HG03432 (cell line): ENCODE data around the gene LYZL1.
A peak's percentile ranks its signal among the peaks of the same experiment; 100 is the strongest.
"Not testable (repeated sequence)": the region's sequence is repeated elsewhere in the genome, so short reads cannot be mapped to it uniquely, and the experiment has no call there.

Source experiments
- ATAC-seq: cut with Tn5 transposase; IDR thresholded peaks from one replicate; pipeline ENCODE4 v1.9.1; 2021; ENCODE audit warnings: mild to moderate bottlenecking, moderate library complexity; ENCODE audit not compliant: unreplicated experiment

The LYZL1 gene

DNA sequence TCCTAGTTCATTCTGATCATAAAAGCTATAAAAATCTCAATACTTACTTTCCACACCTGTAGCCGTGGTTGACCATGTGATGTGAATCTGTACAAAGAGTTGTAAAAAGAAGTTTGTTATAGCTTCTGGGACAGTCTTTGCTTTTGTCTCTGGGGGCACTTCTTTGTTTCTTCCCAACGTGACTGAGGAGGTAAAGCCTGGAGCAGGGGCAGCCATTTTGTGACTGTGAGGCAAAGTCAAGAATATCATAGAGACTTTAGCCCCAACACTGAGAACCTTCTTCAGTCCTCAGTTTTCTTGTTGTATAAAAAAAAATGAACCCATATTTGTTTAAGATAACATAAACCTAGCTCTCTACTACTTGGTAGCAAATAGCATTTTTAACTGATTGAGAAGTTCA lies 29.4 kb upstream of the LYZL1 start:
- ATAC-seq = no peak

DNA sequence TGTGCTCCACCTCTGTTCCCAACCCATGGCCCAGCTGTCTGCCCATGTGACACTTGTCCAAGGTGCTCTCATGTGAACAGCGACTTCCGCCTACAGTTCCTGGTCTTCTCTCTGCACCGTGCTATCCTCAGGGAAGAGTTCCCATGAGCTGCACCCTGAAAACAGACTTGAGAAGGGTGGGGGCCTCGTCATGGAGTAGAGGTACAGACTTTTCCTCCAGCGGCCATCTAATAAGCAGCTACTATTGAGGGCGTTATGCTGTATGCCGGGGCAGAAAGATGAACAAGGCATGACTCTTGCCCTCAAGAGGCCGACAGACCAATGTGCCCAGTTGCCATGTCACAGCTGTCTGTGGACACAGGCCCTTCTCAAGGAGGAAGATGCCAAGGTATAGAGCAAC lies 25.4 kb upstream of the LYZL1 start:
- no peak for ATAC-seq

DNA sequence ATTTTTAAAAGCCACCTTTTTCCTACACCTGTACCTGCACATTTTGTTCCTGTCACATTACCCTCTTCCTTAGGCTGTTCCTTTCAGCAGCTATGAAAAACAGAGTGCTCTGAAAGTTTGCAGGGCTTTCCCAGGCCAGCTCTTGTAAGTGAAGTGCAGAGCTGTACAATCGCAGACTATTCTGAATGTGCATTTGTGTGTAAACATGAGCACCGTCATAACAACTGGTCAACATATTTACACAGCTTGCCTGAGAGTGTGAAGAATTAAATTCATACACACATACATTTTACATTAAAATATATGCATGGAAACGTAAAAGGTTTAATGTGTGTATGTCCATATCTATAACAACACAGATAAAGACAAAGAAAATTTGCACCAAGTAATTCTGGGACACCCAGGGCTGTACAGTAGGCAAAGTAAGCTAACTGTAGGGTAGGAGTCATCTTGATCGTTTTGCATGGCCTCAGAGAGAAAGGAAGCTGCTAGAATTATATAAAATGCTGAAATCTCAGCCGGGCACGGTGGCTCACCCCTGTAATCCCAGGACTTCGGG lies 23.6 kb upstream of the LYZL1 start:
- ATAC-seq = no peak

DNA sequence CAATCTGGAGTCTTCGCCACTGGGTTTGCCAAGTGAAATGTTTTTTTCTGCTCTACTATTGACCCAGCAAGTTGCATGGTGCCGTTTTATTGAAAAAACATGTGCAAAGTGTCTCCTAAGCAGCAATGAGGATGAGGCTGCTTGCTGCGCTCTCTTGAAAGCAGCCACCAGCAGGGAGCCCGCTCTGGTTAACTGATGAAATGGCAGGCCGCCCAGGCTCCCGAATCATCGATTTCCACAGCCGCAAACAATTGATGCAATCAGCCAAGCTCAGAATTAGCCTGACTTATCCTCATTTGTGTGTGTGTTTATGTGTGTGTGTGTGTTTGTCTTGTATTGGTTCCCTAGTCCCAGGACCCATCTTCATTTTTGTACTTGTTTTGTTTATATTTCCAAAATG lies 22.2 kb upstream of the LYZL1 start:
- ATAC-seq = no peak

DNA sequence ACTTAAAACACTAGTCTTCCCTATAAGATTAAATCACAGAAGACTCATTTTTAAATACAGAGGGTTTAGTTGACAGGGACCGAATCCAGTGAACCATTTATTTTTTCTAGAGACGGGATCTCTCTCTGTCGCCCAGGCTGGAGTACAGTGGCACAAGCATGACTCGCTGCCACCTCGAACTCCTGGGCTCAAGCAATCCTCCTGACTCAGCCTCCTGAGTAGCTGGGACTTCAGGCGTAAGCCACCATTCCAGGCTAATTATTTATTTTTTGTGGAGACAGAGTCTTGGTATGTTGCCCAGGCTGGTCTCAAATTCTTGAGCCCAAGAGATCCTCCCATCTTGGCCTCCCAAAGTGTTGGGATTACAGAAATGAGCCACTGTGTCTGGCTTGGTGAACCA lies 20.9 kb upstream of the LYZL1 start:
- ATAC-seq = no peak

DNA sequence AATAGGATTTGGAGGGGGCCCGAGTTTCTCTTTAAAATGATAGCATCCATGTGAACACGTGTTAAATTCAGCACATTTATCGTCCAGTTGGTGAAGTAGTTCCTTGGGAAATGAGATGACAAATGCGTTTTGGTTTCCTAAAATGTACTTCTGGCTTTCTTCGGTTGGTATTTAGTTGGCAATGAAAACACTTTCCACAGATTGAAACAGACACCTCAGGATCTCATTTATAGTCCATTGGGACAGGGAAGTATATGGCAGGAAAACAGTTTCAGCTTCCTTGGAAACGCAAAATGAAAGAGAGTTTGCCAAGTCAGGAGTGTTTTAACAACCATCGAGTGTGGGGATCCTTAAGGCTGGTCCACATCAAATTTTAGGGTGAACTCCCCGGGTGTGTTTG lies 19.4 kb upstream of the LYZL1 start:
- no peak for ATAC-seq

DNA sequence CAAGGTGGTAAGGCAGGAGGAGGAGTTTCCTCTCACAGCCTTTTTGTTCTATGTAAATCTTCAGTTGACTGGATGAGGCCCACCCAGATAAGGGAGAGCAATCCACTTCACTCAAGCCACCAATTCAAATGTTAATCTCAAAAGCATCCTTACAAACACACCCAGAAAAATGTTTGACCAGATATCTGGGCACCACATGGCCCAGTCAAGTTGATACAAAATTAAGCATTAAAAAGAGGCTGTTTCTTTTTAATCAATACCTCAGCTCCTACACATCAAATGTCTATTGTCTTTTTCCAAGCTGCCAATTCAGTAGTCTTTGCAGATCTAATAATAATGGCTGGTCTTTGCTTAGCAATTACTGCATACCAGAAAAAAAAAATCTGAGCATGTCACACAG lies 18.0 kb upstream of the LYZL1 start:
- no peak for ATAC-seq

DNA sequence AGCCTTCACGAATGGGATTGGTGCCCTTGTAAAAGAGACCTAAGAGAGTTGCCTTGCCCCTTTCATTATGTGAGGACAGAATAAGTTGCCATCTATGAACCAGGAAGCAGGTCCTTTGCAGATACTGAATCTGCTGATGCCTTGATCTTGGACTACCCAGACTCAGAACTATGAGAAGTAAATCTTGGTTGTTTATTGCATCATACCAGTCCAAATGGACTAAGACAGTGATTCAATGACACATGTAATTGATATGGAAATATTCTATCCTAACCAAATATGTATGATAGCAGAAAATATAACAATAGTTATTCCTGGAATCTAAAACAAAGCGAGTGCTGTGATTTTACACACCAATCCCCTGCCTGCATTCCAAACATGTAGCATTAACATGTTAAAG lies 17.0 kb upstream of the LYZL1 start:
- no peak for ATAC-seq

DNA sequence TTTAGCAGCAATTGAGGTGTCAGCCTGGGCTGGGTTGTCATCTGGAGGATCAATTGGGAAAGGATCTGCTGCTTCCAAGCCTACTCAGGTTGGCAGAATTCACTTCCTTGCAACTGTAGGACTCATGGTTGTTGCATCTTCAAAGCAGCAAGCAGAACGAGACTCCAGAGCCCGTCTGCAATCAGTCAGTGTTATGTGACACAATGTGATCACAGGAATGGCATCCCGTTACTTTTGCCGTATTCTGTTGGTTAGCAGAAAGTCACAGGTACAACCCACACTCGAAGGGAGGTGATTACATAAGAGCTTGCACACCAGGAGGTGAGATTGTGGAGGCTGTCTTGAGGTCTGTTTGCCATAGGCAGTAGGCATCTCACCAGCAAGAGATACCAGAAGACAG lies 15.4 kb upstream of the LYZL1 start:
- ATAC-seq = no peak

DNA sequence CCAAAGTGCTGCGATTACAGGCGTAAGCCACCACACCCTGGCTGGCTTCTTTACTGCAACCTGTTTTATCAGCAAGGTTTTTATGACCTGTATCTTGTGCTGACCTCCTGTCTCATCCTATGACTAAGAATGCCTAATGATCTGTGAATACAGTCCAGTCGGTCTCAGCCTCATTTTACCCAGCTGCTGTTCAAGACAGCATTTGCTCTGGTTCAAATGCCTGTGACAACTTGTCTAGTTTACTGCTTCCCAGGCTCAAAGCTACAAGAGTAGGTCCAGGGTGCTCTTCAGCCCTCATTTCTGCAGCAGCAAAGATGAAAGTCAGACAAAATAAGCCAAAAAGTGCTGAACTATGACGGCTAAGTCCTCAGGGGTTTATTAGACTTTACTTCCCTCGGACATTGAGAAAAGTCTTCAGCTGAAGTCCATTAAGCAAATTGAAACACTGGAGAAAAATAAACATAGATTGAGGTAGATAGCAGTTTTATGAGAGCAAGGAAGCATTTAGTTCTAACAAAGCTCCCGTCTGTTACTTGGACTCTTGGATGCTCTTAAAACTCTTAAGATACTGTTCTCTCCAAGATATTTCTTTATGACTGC lies 12.5 kb upstream of the LYZL1 start:
- no peak for ATAC-seq

DNA sequence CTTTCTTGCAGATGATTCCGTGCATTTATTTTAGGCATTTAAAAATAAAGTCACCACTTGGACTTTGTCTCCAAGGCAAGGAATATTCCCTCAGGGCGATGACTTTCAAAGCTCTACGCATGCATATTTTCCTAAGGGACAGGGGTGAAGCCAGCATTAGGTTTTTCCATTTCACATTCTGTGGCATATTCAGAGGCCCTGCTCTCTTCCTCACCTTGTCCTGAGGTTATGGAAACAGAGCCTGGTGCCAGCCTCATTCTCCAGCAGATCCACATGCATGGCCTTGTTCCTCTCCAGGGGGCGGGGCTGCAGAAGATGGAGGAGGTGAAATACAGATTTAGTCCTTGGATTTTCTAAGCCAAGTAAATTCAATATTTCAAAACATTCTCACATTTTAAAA lies 11.6 kb upstream of the LYZL1 start:
- ATAC-seq = no peak

DNA sequence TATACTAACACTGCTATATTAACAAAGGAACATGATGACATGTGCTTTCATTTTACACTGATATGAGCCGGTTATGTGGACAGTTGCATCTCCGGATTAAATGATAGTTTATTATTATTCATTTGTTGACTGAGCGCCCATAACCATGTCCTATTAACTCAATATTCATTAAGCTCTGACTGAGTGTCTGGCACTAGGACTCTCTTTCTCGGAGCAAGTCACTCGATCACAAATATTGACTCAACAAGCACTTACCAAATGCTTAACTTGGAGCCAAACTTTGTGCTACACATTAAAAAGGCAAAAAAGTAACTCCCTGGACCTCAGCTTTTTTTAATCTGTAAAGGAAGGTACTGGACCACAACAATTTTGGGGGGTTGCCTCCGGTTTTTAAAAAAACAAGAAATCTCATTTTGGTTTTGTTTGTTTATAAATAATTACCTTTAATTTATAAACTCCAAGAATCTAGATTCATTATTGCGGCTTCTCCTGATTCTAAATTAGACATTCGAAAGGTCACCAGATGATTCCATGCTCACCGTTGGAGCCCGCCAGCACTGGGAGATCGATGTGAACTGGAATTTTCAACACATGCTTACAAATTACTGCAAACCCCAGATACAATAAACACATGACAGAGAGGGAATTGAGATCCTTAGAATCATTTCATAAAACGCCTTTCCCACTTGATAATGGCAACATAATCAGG lies 8.9 kb upstream of the LYZL1 start:
- no peak for ATAC-seq

DNA sequence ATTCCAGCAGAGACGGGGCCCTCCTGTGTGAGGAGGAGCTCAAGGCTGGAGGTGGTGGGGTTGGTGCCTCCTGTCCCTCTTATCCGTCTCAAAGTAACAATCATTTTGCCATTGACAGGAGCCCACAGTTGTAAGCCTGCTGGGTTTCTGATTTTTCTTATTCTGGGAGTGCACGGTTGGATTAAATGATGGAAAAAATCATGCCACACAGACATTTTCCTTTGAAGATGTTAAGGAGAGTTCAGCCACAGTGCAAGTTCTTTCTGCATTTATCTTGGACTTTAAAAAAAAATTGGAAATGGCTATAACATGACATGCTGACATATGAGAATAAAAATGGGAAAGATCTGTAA lies 8.4 kb upstream of the LYZL1 start:
- no peak for ATAC-seq

DNA sequence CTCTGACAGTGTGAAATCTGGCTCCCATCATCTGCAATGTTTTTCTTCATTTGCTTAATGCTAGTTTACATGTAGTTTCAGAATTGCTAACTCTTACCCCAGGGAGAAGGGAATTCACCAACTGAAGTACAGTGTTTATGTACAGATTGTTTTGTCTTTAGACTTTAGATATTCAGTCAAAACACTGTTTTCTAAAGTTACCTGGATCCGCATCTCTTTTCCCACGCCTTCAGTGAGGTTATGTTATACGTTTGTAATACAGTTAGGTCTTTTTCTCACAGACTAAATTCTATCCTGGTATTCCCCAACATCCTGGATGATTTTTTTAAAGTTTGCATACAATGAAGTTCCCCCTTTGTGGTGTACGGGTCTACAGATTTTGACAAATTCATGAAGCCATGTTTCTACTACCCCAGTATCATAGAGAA lies 3.2 kb upstream of the LYZL1 start:
- peak; percentile 89 for ATAC-seq

DNA sequence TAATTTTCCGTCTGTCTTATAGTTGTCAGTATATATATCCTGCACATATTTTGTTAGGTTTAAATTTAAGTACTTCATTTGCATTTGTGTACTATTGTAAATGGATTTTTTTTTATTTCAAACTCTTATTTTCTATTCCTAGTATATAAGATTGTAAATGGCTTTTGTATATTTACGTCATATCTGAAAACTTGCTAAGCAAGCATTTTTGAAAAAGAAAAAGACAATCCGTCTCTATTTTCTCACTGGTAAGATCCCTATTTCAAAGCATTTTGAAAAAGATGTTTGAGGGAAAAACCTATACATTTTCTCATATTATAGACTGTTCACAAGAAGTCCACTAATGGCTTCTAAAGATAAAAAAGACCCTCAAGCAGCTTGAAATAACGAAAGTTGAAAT lies 1.2 kb upstream of the LYZL1 start:
- ATAC-seq = no peak

DNA sequence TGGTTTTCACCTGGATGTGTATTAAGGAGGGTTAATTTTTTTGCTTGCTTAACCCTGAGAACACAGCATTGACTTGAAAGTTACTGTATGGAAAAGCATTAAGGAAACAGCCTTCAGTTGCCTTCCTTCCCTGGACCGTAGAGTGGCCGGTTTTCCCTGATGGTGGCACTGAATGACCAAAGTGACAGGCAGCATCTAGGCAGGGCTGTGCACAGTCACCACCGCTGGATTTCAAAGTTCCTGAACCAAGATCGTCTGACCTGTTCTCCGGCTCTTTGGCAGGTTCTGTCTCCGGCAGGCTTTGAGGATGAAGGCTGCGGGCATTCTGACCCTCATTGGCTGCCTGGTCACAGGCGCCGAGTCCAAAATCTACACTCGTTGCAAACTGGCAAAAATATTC lies 2.7 kb downstream of the LYZL1 start:
- ATAC-seq = not testable (repeated sequence)

DNA sequence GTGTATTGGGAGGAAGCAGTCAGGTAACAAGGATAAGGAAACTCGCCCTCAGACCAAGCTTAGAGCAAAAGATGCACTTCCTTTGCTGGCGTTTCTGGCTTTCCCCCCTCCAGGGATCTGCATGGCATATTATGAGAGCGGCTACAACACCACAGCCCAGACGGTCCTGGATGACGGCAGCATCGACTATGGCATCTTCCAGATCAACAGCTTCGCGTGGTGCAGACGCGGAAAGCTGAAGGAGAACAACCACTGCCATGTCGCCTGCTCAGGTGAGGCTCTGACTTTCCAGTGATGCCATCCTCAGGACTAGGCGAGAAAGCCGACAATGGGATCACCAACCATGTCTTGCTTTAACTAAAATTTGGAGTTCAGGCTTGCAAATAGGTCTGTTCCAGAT lies 3.5 kb downstream of the LYZL1 start:
- ATAC-seq = not testable (repeated sequence)

DNA sequence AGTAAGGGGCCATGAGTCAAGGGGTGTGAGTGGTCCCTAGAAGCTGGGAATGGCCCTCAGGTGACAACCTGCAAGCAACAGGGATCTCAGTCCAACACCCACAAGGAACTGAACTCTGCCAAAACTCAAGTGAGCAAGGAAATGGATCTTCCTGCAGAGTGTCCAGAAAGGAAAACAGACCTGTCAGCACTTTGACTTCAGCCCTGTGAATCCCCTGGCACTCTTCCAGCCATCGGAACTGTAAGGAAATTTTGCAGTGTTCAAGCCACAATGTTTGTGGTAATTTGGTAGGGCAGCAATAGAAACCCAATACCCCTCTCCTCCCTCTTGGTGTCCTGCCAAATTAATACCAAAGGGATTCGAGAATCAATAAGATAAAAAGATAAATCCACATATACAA lies 6.9 kb downstream of the LYZL1 start:
- no peak for ATAC-seq

DNA sequence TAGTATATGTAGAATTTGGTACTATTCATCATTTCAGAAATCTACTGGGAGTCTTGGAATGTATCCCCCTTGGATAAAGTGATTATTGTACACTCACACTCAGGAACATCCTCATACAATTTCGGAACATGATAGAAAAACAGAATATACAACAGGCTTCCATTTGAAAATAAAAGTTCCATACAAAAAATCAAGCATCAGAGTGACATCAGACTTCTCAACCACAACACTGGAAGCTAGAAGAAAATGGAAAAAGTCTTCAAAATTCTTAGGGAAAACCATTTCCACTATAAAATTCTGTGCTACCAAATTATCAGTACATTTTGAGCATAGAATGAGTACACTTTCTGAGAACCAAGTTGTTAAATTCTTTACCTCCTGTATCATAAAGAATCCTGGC lies 8.8 kb downstream of the LYZL1 start:
- ATAC-seq = no peak

DNA sequence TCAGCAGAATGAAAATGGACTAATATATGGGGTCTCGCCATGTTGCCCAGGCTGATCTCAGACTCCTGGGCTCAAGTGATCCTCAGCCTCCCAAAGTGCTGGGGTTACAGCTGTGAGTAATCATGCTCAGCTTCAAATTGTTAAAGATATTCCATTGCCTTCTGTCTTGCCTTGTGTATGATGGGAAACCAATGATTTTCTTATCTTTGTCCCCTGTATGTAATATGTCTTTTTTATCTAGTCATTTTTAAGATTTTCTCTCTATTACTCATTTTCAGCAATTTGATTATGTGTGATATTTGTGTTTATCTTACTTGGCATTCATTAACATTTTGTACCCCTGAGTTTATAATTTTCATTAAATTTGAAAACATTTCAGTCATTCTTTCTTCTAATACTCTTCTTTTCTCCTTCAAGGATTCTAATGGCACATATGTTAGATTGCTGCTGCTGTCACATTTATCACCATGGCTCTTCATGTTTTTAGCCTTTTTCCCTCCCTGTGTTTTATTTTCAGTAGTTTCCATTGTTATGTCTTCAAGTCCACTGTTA lies 12.6 kb downstream of the LYZL1 start:
- ATAC-seq = no peak

DNA sequence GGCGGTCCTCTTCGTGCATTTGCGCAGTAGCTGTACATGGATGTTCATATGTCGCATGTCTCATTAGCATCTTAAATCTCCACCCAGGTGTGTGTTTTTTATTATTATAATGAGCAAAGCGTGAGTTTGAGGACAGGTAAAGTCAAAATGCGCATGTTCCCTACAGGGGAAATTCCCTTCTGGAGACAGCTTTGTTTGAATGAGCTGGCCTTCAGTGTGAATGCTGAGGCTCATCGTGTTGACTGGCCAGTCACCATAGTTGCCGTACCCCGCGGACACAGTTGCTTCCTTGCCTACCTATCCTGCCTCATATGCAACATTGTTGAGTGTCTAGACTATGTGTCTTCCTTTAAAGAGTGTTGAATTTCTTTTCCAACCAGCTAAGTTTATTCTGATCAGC lies 13.6 kb downstream of the LYZL1 start:
- ATAC-seq = no peak

DNA sequence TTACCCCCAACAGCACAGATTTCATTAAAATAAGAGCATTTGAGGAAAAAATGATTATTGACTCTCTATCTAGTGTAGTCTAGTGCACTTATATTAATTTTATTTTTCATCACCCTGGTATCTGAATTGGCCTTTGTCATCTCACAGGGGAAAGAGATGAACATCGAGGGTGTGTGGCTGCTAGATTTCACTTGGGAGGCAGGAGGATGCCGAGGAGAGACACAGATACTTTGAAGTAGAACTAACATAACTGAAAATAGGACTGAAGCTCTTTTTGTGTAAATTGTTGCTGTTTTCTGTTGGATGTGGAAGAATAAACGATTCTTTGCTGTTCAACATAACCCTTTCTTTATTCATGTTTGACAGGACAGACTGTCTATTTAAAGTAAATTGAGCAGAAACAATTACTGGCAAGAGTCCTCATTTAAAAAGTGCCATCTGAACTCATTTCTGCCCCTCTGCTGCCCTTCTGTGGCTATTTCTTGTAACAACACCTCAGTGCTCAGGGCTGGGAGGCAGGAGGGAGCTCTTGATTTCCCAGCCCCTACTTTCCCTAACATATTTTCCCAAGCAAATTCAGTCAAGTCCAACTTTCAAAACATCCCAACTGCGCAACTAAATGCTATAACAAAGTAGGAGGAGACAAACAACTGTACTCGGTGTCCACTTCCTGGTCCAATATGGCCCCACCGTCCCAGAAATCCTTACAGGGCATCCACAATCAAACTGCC lies 15.6 kb downstream of the LYZL1 start:
- ATAC-seq = peak; percentile 61
